HUDEP-2 (cell line): Measurements from ENCODE around the gene SYNJ1.
"Not testable (repeated sequence)": the region's sequence is repeated elsewhere in the genome, so short reads cannot be mapped to it uniquely, and the experiment has no call there.

ENCODE experiments used
- DNase-seq, 76 experiments: peaks; one replicate each; lab custom pipeline; 2025; ENCODE audit not compliant: unreplicated experiment in 76 of 76; lab: John Stamatoyannopoulos, UW

Gene SYNJ1

DNA sequence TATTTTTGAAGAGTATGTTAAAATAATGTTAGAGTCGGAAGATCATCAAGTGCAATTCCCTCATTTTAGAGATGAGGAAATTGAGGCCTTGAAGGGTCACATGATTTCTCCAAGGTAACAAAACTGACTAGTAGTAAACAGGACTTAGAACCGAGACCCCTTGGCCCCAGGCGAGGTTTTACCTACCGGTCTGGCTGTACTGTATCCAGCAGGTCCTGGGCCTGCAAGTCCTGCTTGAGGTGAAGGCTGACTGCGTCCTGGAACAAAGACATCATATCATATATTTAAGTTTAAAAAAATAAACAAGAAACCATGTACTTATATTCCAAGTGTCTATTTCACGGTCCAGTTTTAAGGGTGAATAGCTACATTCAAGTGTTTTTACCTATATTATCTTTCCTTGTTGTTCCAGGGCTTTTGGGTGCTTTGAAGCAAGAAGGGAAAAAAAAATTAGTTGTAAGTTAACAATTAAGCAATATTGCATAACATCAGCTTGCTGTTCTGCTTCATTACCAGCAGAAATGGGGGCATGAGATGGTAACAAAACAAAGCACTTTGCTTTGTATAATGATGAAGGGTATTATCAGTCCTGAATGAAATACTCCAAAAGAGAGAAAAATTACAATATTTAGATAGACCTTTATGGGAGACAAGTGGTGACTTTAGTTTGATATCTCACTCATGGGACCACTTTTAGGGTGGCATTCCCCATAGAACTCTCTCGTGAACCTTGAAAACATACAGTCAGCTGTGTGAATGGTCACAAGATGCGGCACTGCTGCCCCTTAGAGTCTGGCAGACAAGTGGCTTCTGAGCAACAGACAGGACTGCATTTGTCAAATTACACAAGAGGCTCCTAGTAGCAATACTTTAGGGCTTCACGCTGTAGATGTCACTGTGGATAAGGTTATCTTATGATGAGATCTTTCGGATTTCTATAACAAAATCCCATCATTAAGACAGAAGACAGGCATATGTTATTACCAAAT, 85.8 kb downstream of the SYNJ1 start:
- no peak for DNase-seq

DNA sequence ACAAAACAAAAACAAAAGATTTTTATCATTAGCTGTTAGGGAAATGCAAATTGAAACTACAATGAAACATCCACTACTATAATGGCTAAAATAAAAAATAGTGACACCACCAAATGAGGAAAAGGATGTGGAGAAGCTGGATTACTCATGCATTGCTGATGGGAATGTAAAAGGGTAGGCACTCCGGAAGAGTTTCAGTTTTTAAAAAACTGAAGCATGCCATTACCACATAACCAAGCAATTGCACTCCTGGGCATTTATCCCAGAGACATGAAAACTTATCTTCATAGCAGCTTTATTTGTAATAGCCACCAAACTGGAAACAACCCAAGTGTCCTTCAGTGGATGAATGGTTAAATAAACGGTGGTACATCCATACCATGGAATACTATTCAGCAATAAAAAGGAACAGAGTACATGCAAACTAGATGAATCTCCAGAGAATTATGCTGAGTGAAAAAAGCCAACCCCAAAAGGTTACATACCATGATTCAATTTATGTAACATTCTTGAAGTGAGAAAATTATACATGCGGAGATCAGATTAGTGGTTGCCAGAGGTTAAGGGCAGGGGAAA, 101.1 kb downstream of the SYNJ1 start:
- DNase-seq: no peak

DNA sequence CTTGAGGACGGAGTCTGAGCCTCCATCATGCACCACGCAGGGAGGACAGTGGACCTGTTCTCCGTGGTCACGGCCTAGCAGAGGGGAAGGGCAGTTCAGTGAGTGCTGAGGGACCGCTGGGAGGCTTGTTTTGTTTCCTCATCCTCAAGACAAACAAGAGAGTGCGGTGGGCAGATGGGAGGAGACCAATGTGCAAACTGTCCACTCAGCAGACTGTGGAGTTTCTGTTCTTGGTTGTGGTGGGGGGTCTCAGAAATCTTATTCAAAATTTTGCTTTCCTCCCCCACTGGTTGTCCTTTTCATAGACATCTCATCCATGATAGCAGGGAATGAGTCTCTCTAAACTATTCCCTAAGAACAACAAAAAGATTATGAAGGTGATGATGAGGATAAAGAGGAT, 109.6 kb downstream of the SYNJ1 start:
- not testable (repeated sequence) for DNase-seq

DNA sequence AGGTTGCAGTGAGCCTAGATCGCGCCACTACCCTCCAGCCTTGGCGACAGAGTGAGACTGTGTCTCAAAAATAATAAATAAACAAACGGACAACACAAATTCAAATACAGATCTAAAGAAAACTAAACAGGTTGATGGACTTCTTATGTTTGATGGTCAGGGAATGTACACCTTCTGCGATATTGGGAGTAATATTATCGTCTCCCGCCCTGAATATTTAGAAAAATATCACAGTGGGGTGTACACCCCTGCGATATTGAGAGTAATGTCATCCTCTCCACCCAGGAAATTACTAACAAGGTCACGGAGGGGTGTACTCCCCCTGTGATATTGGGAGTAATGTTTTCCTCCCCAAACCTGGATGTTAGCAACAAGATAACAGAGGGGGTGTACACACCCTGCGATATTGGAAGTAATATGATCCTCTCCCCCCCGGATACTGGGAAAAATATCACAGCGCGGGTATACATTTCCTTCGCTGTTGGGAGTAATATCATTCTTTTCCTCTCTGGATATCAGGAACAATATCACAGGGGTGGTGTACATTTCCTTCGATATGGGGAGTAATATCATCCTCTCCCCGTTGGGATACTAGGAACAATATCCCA, 114.3 kb downstream of the SYNJ1 start:
- no peak for DNase-seq

DNA sequence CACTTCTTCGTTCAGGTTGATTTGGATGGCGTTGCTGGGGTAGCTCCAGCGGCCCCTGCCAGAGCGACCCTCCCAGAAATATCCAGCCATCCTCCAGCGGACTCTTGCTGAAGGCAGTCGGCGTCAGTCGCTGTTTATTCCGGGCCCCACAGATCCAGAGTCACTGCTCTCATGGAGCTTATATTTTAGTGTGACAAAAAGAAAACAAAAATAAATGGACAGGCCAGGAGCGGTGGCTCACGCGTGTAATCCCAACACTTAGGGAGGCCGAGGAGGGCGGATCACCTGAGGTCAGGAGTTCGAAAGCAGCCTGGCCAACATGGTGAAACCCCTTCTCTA, 114.8 kb downstream of the SYNJ1 start:
- DNase-seq: peak in 2 of 76 experiments; percentile 61 to 95

DNA sequence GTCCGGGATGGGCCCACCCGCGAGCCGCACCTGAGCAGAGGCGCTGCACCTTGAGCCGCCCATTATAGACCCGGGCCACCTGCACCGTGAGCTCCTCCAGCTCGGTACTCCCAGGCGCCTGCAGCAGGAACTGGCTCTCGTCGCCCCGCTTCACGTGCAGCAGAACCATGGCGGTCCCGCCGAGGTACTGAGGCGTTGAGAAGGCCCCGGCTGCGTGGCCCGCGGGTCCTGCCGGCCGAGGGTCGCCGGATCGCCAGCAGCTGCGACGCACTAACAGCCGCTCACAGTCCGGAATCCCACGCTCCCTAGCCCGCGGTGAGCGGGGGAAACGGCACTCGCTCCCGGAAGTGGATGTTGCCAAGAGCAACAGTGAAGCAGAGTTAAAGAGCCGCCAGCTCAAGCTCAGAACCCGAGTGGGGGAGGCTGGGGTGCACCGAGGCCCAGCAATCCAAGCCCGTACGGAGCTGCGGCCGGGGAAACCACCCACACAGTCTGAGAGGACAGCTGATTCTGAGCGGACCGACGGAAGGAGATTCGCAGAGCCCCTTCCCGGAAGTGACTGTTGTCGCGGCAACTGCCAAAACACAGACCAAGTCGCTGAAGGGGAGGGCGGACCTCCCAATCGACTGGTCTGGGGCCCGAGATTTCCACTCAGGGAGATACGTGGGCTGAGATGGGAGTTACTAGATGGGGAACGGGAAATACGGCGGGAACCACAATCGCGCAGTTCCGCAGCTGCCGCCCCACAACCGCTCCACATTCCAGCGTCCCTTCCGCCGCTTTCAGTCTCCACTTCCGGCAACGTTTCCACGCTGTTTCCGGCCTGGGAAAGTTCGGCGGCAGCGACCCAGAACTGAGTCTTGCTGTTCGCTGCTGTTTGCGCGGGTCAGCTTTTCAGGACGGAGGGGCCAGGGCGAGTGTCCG, 115.5 kb downstream of the SYNJ1 start, which contains the start of gene CFAP298:
TSS of gene CFAP298 (minus strand) at position 303 of the 924 bp plus-strand sequence. CDS start at position 169, 134 bp downstream.
- peak; percentile 40 to 100 (median 92) for DNase-seq

DNA sequence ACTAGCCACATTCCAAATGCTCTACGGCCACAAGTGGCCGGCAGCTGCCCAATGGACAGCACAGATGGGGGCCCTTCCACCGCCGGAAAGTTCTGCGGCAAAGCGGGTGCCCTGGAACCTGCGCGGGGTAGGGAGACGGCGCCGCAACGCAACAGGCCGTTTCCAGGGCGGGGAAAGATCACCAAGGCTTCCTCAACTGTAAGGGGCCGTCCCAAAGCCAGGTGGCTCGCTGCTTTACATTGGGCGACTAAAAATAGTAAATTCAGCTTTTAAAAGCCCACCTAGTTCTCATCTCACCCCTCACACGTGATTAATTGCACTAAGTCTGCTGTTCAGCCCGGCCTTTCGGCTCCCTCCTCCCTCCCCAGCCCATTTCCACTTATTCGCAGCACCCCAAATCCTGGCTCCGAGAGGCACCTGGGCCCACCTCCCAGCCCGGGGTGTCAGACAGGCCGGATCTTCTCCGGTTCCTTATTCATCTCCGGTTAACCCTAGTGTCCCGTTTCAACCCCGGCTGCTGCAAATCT, 116.3 kb downstream of the SYNJ1 start:
- DNase-seq: peak in 47 of 76 experiments; percentile 10 to 54 (median 35)

DNA sequence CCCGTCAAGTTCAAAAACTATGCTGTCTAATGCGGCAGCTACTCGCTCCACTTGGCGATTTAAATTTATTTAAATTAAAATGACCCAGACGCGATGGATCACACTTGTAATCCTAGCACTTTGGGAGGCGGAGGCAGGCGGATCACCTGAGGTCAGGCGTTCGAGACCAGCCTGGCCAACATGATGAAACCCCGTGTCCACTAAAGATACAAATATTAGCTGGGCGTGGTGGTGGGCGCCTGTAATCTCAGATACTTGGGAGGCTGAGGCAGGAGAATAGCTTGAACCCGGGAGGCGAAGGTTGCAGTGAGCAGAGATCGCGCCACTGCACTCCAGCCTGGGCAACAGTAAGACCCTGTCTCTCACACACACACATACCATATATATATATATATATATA, 116.9 kb downstream of the SYNJ1 start:
- not testable (repeated sequence) for DNase-seq

DNA sequence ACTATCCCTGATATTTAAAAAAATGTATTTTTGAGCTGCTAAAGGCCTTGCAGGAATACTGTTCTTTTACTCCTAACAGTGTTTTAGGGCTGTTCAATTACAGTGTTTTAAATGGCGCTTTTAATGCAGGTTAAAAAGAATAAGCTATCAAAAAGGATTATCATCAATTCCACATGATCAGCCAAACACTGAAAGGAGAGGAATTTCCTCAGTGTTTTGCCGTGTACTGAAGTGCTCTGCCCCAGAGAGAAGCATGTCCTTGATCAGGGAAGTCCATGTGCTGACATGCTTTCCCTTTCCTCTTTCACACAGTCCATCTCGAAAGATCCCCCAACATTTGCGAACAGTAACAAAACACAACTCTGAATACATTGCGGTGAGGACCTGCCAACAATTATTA, 119.0 kb downstream of the SYNJ1 start:
- no peak for DNase-seq

DNA sequence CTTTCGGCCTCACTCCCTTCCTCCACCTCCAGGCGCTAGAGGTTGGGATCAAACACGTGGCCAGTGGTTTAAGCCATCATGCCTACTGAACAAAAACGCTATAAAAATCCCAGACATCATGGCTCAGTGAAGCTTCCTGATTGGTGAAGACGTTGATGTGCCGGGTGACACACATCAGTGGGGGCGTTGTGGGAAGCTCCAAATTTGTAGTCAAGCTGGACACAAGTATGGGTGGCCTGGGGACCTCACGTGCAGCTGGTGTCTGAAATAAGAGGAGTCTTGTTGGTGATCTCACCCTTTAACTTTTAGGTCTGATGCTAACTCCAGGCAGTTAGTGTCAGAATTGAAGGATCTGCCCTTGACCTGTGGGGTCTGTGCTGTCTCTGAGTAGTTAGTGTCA, 122.3 kb downstream of the SYNJ1 start:
- no peak for DNase-seq

DNA sequence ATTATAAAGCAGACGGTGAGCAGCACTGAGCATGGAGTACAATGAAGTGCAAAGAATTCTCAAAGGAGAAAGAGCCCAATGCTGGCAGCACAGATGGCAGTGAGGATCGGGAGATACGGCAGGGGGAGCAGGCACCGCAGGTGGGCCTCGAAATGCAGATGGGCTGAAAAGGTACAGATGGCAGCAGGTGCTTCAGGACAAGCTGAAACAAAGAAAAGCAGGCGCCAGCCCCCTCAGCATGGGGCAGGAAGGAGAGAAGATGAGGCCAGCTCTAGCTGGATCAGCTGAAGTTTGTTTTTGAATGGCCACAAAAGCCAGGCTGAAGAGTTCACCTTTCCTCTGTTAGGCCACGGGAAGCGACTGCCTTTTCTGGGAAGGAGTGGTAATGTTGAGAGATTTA, 123.3 kb downstream of the SYNJ1 start:
- DNase-seq: no peak

DNA sequence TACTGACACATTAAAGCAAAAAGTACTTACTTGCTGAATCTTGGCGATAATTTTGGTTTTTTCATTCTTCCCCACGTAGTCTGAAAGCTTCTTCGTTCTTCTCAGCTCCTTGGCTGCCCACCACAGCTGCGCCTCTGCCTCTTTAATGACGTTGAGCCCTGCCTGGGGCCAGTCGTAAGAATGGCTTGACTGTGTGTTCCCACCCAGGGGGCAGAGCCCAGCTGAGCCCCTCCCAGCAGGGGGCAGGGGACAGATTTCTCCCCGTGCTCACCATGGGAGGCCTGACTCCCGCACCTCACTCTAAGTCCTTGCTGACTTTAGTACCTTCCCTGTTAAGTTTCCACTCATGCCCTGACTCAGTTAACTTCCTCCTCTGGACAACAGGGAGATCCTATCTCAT, 124.7 kb downstream of the SYNJ1 start:
- no peak for DNase-seq

DNA sequence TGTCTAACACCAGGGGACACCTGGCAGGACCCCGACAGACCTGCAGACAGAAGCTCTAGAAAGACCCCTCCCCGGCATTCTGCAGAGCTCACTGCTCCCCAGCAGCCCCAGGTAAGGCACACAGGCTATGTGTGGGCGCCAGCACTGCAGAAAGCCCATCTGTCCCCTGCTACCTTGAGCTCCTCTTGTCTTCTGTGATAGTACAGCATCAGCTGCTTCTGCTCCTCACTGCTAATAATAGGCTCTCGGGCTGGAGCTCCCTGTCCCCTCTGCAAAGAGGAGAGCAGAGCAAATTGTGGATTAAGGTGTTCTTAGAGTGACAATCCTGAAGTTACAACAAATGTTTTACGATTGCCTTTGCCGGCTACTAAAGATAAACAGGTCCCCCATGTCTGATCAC, 125.7 kb downstream of the SYNJ1 start:
- no peak for DNase-seq

DNA sequence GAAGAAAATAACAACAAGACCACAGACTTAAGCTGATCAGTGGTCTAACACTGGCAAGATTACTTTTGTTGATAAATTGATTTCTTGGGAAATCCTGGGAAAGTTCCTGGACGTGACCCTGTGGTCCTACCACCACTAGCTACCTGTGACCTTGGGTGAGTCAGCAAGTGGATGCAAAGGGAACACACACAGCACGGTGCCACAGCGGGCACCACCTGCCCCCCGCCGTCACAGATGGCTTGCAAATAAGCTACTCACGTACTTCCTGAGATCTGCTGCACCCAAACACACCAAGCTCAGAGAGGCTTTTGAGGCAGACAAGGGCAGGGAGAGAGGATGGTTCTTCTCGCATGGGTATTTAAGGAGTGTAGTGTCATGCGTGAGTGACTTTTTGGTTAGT, 128.3 kb downstream of the SYNJ1 start:
- no peak for DNase-seq

DNA sequence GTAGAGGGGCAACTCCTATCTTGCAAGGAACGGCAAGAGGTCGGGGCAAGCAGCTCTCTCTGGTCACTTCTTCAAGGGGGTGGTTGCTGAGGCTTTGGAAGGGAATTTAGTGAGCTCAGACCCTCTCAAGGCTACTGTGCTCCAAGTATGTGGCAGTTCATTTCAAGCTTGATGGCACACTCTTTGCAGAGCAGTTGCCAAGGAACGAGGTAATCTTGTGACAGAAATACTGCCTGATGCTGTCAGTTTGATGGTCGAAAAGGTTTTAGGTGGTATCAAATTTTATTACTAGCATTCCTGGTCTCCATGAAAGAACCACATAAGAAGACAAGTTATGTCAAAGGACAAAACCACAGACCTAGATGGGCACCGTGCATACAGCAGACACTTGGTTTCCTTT, 128.7 kb downstream of the SYNJ1 start:
- no peak for DNase-seq

DNA sequence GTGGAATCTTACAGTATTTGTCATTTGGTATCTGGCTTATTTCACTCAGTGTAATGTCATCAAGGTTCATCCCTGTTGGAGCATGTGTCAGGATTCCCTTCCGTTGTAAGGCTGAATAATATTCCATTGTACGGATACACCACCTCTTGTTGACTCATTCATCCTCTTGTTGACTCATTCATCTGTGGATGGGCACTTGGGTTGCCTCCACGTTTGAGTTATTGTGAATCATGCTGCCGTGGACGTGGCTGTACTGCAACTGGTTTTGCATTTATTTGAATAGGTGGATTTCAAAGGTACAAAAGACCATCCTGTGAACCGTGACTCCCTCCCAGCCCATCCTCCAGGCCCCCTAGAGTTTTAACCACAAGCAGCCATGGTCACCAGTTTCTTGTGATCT, 130.6 kb downstream of the SYNJ1 start:
- no peak for DNase-seq

DNA sequence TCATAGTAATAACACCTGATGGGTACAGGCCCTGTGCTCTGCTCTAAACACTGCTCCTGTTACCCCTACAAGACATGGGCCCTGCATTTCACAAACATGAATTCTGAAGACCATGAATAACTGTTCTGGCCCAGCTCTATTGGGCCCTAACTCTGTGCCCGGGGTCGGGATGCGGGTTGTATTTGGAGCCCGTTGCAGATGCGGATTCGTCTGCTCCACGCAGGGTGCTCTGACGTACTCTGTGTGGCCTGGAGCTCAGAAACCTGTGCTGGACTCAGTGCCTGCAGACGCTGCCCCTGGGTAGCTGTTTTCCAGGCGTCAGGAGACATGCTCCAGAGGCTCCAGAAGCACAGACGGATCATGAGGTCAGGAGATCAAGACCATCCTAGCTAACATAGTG, 132.4 kb downstream of the SYNJ1 start:
- DNase-seq: no peak

DNA sequence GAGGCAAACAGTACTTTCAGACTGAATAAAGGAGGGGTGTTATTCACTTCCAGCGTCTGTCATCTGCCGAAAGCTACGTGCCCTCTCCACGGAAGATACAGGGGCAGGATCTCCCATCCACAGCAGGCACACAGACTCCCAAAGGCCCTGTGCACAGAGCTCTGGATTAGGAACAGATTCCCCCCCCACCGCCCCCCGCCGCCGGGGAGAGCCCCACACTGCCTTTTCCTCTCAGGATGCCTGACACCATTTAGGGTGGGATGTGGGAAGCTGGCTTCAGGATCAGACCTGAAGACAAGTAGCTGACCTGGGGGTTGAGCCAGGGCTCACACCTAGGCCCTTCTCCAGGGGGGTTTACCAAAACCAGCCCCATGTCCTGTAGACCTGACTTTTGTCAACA, 134.1 kb downstream of the SYNJ1 start:
- no peak for DNase-seq

DNA sequence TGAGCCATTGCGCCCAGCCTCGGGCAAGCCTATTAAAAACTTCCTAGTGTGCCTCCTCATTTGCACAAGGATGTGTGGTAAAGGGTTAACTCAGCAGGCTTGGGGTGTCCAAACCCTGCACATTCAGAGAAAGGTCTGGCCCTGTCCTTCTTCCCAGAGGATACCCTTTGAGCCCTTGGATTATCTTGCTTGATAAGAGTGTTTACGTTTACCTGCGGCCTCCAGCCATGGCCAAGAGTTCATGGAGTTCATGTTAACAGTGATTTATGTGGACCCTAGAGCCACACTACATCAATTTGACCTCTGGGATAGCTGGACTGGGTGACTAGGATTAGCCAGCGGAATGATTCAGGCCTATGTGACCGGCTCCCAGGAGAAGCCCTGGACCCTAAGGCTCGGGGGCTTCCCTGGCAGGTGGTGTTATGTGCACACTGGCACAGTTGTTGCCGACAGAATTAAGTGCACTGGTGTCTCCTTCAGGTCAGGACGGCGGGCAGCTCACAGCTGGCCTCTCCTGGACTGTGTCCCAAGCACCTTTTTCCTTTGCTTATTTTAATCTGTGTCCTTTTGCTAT, 134.8 kb downstream of the SYNJ1 start:
- no peak for DNase-seq

DNA sequence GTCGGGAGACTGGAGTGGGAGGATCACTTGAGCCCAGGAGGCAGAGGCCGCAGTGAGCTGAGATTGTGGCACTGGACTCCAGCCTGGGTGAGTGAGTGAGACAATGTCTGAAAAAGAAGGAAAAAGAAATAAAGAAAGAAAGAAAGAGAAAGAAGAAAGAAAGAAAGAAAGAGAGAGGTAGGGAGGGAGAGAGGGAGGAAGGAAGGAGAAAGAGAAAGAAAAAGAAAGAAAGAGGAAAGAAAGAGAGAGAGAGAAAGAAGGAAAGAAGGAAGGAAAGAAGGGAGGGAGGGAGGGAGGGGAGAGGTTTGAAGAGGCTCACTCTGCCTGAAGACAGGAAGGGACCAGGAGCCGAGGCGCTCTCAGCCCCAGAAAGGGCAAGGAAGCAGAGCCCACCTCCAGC, 137.7 kb downstream of the SYNJ1 start:
- no peak for DNase-seq
